NCI-H2227 (cell line): ENCODE results near the gene LCN10.
"Not testable (repeated sequence)": the region's sequence is repeated elsewhere in the genome, so short reads cannot be mapped to it uniquely, and the experiment has no call there.

Experiments
- DNase-seq: peaks from one replicate; lab custom pipeline; 2025; ENCODE audit not compliant: unreplicated experiment; lab: John Stamatoyannopoulos, UW

LCN10 gene

GRCh38 chr9:136755302-136756133, 12.8 kb upstream of the LCN10 start:
- not testable (repeated sequence) for DNase-seq

- DNase-seq: no peak
Measured at GRCh38 chr9:136754626-136755301, 12.0 kb upstream of the LCN10 start.

- DNase-seq: no peak
Measured at GRCh38 chr9:136754059-136754572, 11.4 kb upstream of the LCN10 start.

GRCh38 chr9:136753371-136754058, 10.8 kb upstream of the LCN10 start:
- no peak for DNase-seq

- DNase-seq: no peak
Measured at GRCh38 chr9:136751814-136752213, 9.1 kb upstream of the LCN10 start.

GRCh38 chr9:136751244-136751643, 8.5 kb upstream of the LCN10 start:
- no peak for DNase-seq

- DNase-seq: no peak
Measured at GRCh38 chr9:136750526-136750925, 7.8 kb upstream of the LCN10 start.

GRCh38 chr9:136748666-136749611, 6.2 kb upstream of the LCN10 start:
- no peak for DNase-seq

GRCh38 chr9:136748201-136748600, 5.5 kb upstream of the LCN10 start, which contains the start of gene LCN6:
TSS of gene LCN6 (minus strand) at chr9:136748525. CDS start at chr9:136748483, 42 bp downstream.
- DNase-seq: no peak

GRCh38 chr9:136747161-136748060, 4.7 kb upstream of the LCN10 start:
- no peak for DNase-seq

- DNase-seq: no peak
Measured at GRCh38 chr9:136746621-136747020, 3.9 kb upstream of the LCN10 start.

- no peak for DNase-seq
Measured at GRCh38 chr9:136746155-136746490, 3.4 kb upstream of the LCN10 start.

- no peak for DNase-seq
Measured at GRCh38 chr9:136745389-136746154, 2.8 kb upstream of the LCN10 start.

GRCh38 chr9:136744773-136745172, 2.0 kb upstream of the LCN10 start:
- DNase-seq: no peak

- no peak for DNase-seq
Measured at GRCh38 chr9:136743639-136744211, 985 bp upstream of the LCN10 start.

- no peak for DNase-seq
Measured at GRCh38 chr9:136741883-136742571, 713 bp downstream of the LCN10 start.

- no peak for DNase-seq
Measured at GRCh38 chr9:136740971-136741882, 1.5 kb downstream of the LCN10 start.
